Lung (tissue), 12 donors: ENCODE measurements around the gene TMEM151A. TPM values are rescaled to one million over a fixed set of nuclear protein-coding genes. Genes with fewer than 3 reads are reported as not detected.
A peak's percentile ranks its signal among the peaks of the same experiment; 100 is the strongest.

Experiments used
- ATAC-seq: fragments of 200-7000 bp; cut with Tn5 transposase; one replicate; pipeline ENCODE4 v1.9.1; 2020; ENCODE audit warnings: moderate number of reproducible peaks; ENCODE audit not compliant: insufficient read depth, low FRiP score
- DNase-seq, 3 donors: peaks; one replicate each; pipeline ENCODE4 v3.0.0-alpha.2; 2013 to 2017
- H3K27ac ChIP-seq, 2 donors: one replicate each; pipeline ENCODE4 v1.5.1; 2013; ENCODE audit warnings: mild to moderate bottlenecking in 2 of 2, moderate library complexity in 2 of 2, control low read depth in 1 of 2, inconsistent platforms in 1 of 2, low read depth in 1 of 2, low read length in 1 of 2
- H3K27me3 ChIP-seq, 3 donors: one replicate each; pipeline ENCODE4 v1.5.1; 2013; ENCODE audit warnings: low read length in 2 of 3; ENCODE audit not compliant: control insufficient read depth in 3 of 3, insufficient read depth in 3 of 3
- H3K36me3 ChIP-seq, 4 donors: one replicate each; pipeline ENCODE4 v1.5.1; 2013; ENCODE audit warnings: low read length in 4 of 4, mild to moderate bottlenecking in 1 of 4, moderate library complexity in 1 of 4; ENCODE audit not compliant: control insufficient read depth in 4 of 4, insufficient read depth in 4 of 4
- H3K4me1 ChIP-seq, 5 donors: one replicate each; pipeline ENCODE4 v1.5.1; 2013; ENCODE audit warnings: low read length in 5 of 5, mild to moderate bottlenecking in 2 of 5, moderate library complexity in 1 of 5; ENCODE audit not compliant: control insufficient read depth in 5 of 5, insufficient read depth in 5 of 5
- H3K4me3 ChIP-seq: one replicate; pipeline ENCODE4 v1.5.1; 2013; ENCODE audit warnings: mild to moderate bottlenecking, control low read depth, moderate library complexity
- H3K9ac ChIP-seq, 2 donors: one replicate each; pipeline ENCODE4 v1.5.1; 2013; ENCODE audit warnings: low read length in 2 of 2, control low read depth in 1 of 2; ENCODE audit not compliant: insufficient read depth in 1 of 2
- H3K9me3 ChIP-seq, 4 donors: one replicate each; pipeline ENCODE4 v1.5.1; 2013; ENCODE audit warnings: low read length in 3 of 4, mild to moderate bottlenecking in 1 of 4, moderate library complexity in 1 of 4; ENCODE audit not compliant: control insufficient read depth in 4 of 4, insufficient read depth in 3 of 4
- WGBS, 2 donors: extraction: QIAGEN DNeasy Blood & Tissue Kit; methylation state at CpG; one replicate each; pipeline ENCODE4 v1.1.7; 2013; 5-methylcytosine and 5-hydroxymethylcytosine counted together
- polyA plus RNA-seq, 2 donors: library from polyadenylated mRNA; stranded (reverse); fragments of 200-250 nt; gene quantifications; one replicate each; pipeline ENCODE4 v1.2.1, GENCODE V29; 2013
- total RNA-seq, 2 donors: library from RNA; depleted of rRNA in 1 of 2; stranded (reverse); fragments of >200 nt in 1 of 2; gene quantifications; one replicate each; pipeline ENCODE4 v1.2.1, GENCODE V29; 2014 to 2021
- TF ChIP-seq, protein P1 (sequence below): IDR thresholded peaks from 2 replicates; pipeline ENCODE4 v1.5.1; 2012; ENCODE audit warnings: mild to moderate bottlenecking; ENCODE audit errors: control extremely low read depth, extremely low read depth
- donor health status: control.
- donor health status: control.
- donor health status: Bipolar disorder and iron deficiency.
- donor health status: healthy.
- donor health status: DM: yes; HTN: yes; CAD: no.

TMEM151A gene
- total and polyA plus RNA-seq, 4 donors: 0.09 to 0.91 (median 0.25) TPM

DNA sequence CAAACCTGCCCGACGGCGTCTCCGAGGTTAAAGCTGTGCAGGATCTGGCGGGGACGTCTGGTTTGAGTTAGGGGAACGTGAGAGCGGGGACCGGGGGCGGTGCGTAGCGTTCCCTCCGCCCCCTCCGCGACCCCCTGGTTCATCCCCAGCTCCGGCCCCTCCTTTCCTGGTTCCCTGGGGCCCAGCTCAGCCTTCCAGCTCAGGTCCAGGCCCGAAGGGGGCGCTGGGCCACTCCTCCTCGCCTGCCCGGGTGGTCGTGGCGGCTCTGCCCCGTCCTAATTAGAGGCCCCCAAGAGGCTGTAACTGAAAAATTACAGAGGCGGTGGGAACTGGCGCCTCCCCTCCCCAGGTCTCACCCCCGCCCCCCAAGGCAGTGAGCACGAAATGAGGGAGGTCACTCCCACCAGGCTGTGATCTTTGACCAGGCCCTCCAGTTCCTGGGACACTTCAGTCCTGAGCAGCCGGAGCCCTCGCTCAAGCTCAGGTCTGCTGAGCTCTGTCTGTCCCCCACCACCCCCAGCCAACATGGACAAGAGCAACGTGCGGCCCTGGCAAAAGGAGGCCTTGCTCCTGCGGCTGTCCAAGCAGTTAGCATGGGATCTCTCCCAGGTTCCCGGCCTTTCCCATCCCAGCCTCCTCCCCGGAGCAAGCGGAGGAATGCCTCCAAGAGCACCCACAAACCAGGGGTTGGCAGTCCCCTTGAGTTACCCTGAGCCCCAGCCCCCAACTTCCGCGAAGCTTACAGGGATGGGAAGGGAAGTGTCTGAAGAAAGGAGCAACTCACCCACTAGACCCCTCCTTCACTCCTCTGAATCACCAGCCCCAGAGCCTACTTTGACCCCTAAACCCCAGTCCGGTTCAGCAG lies 21.9 kb downstream of the TMEM151A start:
- Histone ChIP-seq H3K4me3 (no peak overlapping the region), H3K4me1 (peaks cover 0 to 38% (median 15%) of the 10 kb centered on the region in 5 donors), H3K27me3 (no peaks in the 10 kb centered on the region), H3K9ac (peak overlapping the region in 1 of 2 donors; percentile 71), H3K9me3 (no peaks in the 10 kb centered on the region), H3K36me3 (peaks cover 0 to 3% (median 0%) of the 10 kb centered on the region in 4 donors), H3K27ac (peak overlapping the region; percentile 51 to 77)
- peak; percentile 87 to 94 (median 90) for DNase-seq
- ATAC-seq: no peak
- TF ChIP-seq, protein P1, sequence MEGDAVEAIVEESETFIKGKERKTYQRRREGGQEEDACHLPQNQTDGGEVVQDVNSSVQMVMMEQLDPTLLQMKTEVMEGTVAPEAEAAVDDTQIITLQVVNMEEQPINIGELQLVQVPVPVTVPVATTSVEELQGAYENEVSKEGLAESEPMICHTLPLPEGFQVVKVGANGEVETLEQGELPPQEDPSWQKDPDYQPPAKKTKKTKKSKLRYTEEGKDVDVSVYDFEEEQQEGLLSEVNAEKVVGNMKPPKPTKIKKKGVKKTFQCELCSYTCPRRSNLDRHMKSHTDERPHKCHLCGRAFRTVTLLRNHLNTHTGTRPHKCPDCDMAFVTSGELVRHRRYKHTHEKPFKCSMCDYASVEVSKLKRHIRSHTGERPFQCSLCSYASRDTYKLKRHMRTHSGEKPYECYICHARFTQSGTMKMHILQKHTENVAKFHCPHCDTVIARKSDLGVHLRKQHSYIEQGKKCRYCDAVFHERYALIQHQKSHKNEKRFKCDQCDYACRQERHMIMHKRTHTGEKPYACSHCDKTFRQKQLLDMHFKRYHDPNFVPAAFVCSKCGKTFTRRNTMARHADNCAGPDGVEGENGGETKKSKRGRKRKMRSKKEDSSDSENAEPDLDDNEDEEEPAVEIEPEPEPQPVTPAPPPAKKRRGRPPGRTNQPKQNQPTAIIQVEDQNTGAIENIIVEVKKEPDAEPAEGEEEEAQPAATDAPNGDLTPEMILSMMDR: no peak
- 50 to 60% methylated on average over 33 to 38 of the region's 38 CpGs for WGBS, 2 donors

DNA sequence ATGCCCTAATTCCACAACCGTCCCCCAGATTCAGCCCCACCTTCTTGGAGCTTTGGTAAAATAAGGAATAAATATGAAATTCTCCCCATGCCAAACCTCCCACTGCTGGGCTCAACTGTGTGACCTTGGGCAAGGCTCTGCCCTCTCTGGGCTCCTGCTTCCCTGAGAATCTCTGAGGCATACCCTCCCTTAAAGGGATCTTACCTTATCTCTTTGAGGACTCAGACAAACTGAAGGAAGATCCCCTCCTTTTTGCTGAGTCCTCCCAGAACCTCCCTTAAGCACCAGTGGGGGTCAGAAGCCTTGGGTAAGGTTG lies 22.4 kb downstream of the TMEM151A start:
- Histone ChIP-seq H3K4me1 (peaks cover 0 to 44% (median 18%) of the 10 kb centered on the region in 5 donors), H3K9me3 (no peaks in the 10 kb centered on the region), H3K36me3 (peaks cover 0 to 3% (median 0%) of the 10 kb centered on the region in 4 donors), H3K27me3 (no peaks in the 10 kb centered on the region), H3K9ac (peak overlapping the region in 1 of 2 donors; percentile 71), H3K27ac (peak overlapping the region in 1 of 2 donors; percentile 15), H3K4me3 (no peak overlapping the region)
- 79% methylated on average over 1 of the region's 1 CpG for WGBS, 2 donors
- no peak for ATAC-seq
- DNase-seq: no peak
- TF ChIP-seq, protein P1: no peak

DNA sequence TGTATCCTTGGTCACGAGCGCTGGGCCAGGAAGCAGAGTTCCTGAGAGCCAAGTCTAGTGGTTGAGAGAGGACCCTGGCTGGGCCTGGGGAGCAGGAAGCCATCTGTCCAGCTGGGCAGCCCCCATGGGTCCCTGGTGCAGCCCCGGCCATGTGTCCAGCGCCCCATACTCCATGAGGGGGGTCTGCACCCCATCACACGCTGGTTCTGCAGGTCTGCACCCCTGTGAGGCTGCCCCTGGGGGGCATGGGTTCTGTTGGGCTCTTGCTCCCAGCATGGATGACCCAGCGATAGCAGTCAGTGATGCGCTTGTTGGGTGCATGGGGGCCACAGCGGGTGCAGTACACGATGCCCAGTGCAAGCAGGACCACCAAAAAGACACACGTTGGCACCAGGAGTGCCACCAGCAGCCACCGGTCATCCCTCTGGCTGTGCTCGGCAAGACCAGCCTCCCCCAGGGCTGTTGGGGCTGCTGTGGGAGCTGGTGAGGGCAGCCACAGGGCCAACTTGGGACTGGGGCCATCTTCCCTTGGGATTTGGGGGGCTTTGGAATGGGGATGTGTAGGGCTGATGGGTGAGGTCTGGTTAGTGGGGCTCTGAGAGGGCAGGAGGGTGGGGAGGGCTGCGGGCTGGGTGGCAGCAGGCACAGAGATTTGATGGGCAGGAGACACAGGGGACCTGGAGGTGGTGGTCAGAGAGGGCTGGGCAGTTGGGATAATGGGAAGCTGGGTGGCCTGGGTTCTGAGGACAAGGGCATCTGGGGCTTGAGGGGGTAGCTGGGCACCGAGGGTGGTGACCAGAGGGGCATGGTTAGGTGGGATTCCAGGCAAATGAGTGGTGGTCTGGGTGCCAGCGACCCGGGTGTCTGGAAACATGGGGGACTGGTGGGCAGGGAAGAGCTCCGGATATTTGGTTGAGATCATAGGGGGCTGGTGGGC lies 23.1 kb downstream of the TMEM151A start:
- Histone ChIP-seq H3K36me3 (peaks cover 0 to 3% (median 0%) of the 10 kb centered on the region in 4 donors), H3K27ac (peak overlapping the region in 1 of 2 donors; percentile 21), H3K9me3 (no peaks in the 10 kb centered on the region), H3K9ac (peak overlapping the region in 1 of 2 donors; percentile 71), H3K4me1 (peaks cover 0 to 44% (median 18%) of the 10 kb centered on the region in 5 donors), H3K4me3 (no peak overlapping the region), H3K27me3 (no peaks in the 10 kb centered on the region)
- no peak for DNase-seq
- 81 to 92% methylated on average over 17 of the region's 17 CpGs for WGBS, 2 donors
- no peak for ATAC-seq
- TF ChIP-seq, protein P1: no peak
